ENCODE results near the gene ACVR2B. TPM values are rescaled to one million over a fixed set of nuclear protein-coding genes. Genes with fewer than 3 reads are reported as not detected.

The ACVR2B gene
- total and polyA plus RNA-seq, 8 donors = 0.61 to 11.0 (median 1.7) TPM

DNA sequence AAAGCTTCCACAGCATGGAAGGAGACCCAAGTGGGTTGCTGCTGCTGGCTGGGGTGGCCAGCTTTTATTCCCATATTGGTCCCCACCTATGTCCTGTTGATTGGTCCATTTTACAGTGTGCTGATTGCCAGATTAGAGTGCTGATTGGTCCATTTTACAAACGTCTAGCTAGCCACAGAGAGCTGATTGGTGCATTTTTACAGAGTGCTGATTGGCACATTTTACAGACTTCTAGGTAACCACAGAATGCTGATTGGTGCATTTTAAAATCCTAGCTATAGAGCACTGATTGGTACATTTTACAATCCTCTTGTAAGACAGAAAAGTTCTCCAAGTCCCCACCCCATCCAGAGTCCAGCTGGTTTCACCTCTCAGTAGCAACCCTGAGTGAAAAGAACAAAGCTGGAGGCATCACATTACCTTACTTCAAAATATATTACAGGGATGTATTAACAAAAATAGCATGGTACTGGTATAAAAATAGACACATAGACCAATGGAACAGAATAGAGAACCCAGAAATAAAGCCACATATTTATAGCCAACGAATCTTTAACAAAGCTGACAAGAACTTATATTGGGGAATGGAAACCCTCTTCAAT, 7.5 kb upstream of the ACVR2B start:
- Histone ChIP-seq H3K4me3 (no peak overlapping the region), H3K36me3 (no peaks in the 10 kb centered on the region), H3K9me3 (no peaks in the 10 kb centered on the region), H3K27ac (no peak overlapping the region), H3K4me1 (peaks cover 0 to 5% (median 0%) of the 10 kb centered on the region in 4 donors), H3K27me3 (no peaks in the 10 kb centered on the region)
- no peak for TF ChIP-seq EP300 (IDR thresholded peaks at IDR 0.05)
- no peak for TF ChIP-seq POLR2A (IDR thresholded peaks at IDR 0.05)
- TF ChIP-seq POLR2AphosphoS5 (IDR thresholded peaks at IDR 0.05) = no peak
- TF ChIP-seq, protein P1, sequence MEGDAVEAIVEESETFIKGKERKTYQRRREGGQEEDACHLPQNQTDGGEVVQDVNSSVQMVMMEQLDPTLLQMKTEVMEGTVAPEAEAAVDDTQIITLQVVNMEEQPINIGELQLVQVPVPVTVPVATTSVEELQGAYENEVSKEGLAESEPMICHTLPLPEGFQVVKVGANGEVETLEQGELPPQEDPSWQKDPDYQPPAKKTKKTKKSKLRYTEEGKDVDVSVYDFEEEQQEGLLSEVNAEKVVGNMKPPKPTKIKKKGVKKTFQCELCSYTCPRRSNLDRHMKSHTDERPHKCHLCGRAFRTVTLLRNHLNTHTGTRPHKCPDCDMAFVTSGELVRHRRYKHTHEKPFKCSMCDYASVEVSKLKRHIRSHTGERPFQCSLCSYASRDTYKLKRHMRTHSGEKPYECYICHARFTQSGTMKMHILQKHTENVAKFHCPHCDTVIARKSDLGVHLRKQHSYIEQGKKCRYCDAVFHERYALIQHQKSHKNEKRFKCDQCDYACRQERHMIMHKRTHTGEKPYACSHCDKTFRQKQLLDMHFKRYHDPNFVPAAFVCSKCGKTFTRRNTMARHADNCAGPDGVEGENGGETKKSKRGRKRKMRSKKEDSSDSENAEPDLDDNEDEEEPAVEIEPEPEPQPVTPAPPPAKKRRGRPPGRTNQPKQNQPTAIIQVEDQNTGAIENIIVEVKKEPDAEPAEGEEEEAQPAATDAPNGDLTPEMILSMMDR (IDR thresholded peaks at IDR 0.05) = no peak
- no peak for DNase-seq
- intact Hi-C loops (cut with DNase I; ENCODE audit: low total_unique reads) = no loop called here
- 67 to 81% (median 75%) methylated on average over 2 of the region's 2 CpGs for WGBS, 5 donors

- Histone ChIP-seq H3K9me3 (no peaks in the 10 kb centered on the region), H3K4me1 (peaks cover 0 to 5% (median 0%) of the 10 kb centered on the region in 4 donors), H3K36me3 (no peaks in the 10 kb centered on the region), H3K4me3 (no peak overlapping the region), H3K27me3 (no peaks in the 10 kb centered on the region), H3K27ac (no peak overlapping the region)
- no peak for DNase-seq
- no peak for TF ChIP-seq POLR2AphosphoS5 (IDR thresholded peaks at IDR 0.05)
- no peak for TF ChIP-seq EP300 (IDR thresholded peaks at IDR 0.05)
- TF ChIP-seq POLR2A (IDR thresholded peaks at IDR 0.05) = no peak
- intact Hi-C loops (cut with DNase I; ENCODE audit: low total_unique reads) = no loop called here
Measured at GRCh38 chr3:38446812-38447211, 6.9 kb upstream of the ACVR2B start.

DNA sequence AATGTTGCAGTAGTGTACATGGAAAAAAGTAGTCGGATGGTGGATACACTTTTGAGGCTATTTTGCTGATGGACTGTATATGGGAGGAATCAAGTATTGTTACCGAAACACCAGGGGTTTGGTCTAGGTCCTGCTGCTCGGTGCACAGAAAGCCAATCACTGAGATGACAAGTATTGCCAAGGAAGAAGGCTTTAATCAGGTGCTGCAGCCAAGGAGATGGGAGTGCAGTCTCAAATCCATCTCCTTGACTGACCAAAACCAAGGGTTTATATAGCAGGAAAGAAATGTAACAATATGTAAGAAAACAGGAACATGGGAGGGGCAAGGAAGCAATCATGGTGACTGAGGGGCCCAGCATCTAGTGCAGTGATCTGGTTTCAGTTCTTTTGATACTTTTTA, 2.8 kb upstream of the ACVR2B start:
- TF ChIP-seq, protein P1 (IDR thresholded peaks at IDR 0.05) = no peak
- no peak for TF ChIP-seq EP300 (IDR thresholded peaks at IDR 0.05)
- TF ChIP-seq POLR2AphosphoS5 (IDR thresholded peaks at IDR 0.05) = no peak
- no peak for TF ChIP-seq POLR2A (IDR thresholded peaks at IDR 0.05)
- DNase-seq = no peak
- Histone ChIP-seq H3K27ac (no peak overlapping the region), H3K27me3 (no peaks in the 10 kb centered on the region), H3K36me3 (no peaks in the 10 kb centered on the region), H3K9me3 (no peaks in the 10 kb centered on the region), H3K4me1 (peaks cover 8 to 23% (median 21%) of the 10 kb centered on the region in 4 donors), H3K4me3 (no peak overlapping the region)
- 96 to 100% (median 97%) methylated on average over 3 of the region's 3 CpGs for WGBS, 5 donors
- intact Hi-C loops (cut with DNase I; ENCODE audit: low total_unique reads) = no loop called here

DNA sequence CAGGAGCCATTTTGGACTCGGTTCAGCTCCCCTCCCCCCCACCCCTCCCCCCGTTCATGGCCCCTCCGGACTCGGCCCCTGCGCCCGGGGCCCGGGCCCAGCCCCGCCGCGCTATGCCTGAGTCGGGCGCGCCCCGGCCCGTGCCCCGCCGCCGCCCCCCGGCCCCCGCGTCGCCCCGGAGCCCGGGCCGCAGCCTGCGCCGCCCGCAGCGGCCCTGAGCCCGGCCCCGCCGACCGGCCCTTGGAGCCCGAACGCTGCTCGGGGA, 155 bp downstream of the ACVR2B start:
- Histone ChIP-seq H3K4me1 (peaks cover 20 to 53% (median 45%) of the 10 kb centered on the region in 4 donors), H3K9me3 (no peaks in the 10 kb centered on the region), H3K27ac (peak overlapping the region; percentile 88 to 94 (median 90)), H3K36me3 (no peaks in the 10 kb centered on the region), H3K4me3 (peak overlapping the region; percentile 75 to 90 (median 80)), H3K27me3 (no peaks in the 10 kb centered on the region)
- WGBS, 5 donors = 0 to 2% (median 0%) methylated on average over 5 to 36 of the region's 36 CpGs
- TF ChIP-seq, protein P1 (IDR thresholded peaks at IDR 0.05) = no peak
- TF ChIP-seq EP300 (IDR thresholded peaks at IDR 0.05) = no peak
- TF ChIP-seq POLR2AphosphoS5 (IDR thresholded peaks at IDR 0.05) = no peak
- TF ChIP-seq POLR2A (IDR thresholded peaks at IDR 0.05) = no peak
- DNase-seq = no peak
- intact Hi-C loops (cut with DNase I; ENCODE audit: low total_unique reads) = no loop called here

- Histone ChIP-seq H3K9me3 (no peaks in the 10 kb centered on the region), H3K27ac (peak overlapping the region; percentile 88 to 94 (median 90)), H3K36me3 (no peaks in the 10 kb centered on the region), H3K4me1 (peaks cover 22 to 58% (median 50%) of the 10 kb centered on the region in 4 donors), H3K4me3 (peak overlapping the region; percentile 75 to 90 (median 80)), H3K27me3 (no peaks in the 10 kb centered on the region)
- intact Hi-C loops (cut with DNase I; ENCODE audit: low total_unique reads) = no loop called here
- TF ChIP-seq, protein P1 (IDR thresholded peaks at IDR 0.05) = no peak
- peak in 2 of 3 donors; percentile 46 to 48 for TF ChIP-seq POLR2AphosphoS5 (IDR thresholded peaks at IDR 0.05)
- 0 to 1% (median 1%) methylated on average over 40 to 78 of the region's 78 CpGs for WGBS, 5 donors
- peak; percentile 65 to 82 for DNase-seq
Measured at GRCh38 chr3:38454178-38454883, 641 bp downstream of the ACVR2B start.

Measured in stomach (tissue), 9 donors.